ENCODE results near the gene APOBEC3H.
"Not testable (repeated sequence)": the region's sequence is repeated elsewhere in the genome, so short reads cannot be mapped to it uniquely, and the experiment has no call there.

DNA sequence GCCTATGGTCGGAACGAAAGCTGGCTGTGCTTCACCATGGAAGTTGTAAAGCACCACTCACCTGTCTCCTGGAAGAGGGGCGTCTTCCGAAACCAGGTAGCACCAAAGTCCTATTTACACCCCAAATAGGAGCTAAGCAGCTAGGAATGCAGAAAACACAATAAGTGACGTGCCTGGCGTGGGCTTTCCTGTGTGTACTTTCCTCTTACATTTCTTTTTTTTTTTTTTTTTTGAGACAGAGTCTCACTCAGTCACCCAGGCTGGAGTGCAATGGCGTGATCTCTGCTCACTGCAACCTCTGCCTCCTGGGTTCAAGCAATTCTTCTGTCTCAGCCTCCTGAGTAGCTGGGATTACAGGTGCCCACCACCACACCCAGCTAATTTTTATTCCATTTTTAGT is 47.6 kb upstream of the APOBEC3H start:
- TF ChIP-seq CTCF (conservative IDR thresholded peaks at IDR 0.05; ENCODE audit: low read depth, low read length); EZH2 (IDR thresholded peaks at IDR 0.05; ENCODE audit: borderline replicate concordance, low read depth, low read length, poor library complexity, severe bottlenecking): not testable (repeated sequence)
